Upper lobe of left lung (tissue), 6 donors: ENCODE results near the gene RASA3. TPM values are rescaled to one million over a fixed set of nuclear protein-coding genes. Genes with fewer than 3 reads are reported as not detected.
"Not testable (repeated sequence)": the region's sequence is repeated elsewhere in the genome, so short reads cannot be mapped to it uniquely, and the experiment has no call there.

Experiments used
- ATAC-seq, 2 donors: fragments of 200-7000 bp; cut with Tn5 transposase; one replicate each; pipeline ENCODE4 v1.9.1; 2022; ENCODE audit warnings: mild to moderate bottlenecking in 2 of 2, moderate library complexity in 2 of 2; ENCODE audit not compliant: low FRiP score in 2 of 2
- DNase-seq, 2 donors: peaks; one replicate each; pipeline ENCODE4 v3.0.0-alpha.2; 2019 to 2020
- H3K27ac ChIP-seq, 4 donors: fragments of 200-600 bp; sonication (generic); one replicate each; pipeline ENCODE4 v1.5.1; 2016 to 2019
- H3K27me3 ChIP-seq, 4 donors: fragments of 200-600 bp; sonication (generic); one replicate each; pipeline ENCODE4 v1.5.1; 2017 to 2019
- H3K36me3 ChIP-seq, 4 donors: fragments of 200-600 bp; sonication (generic); one replicate each; pipeline ENCODE4 v1.5.1; 2016 to 2019
- H3K4me1 ChIP-seq, 4 donors: fragments of 200-600 bp; sonication (generic); one replicate each; pipeline ENCODE4 v1.5.1; 2018 to 2019
- H3K4me3 ChIP-seq, 4 donors: fragments of 200-600 bp; sonication (generic); one replicate each; pipeline ENCODE4 v1.5.1; 2017 to 2019; ENCODE audit warnings: mild to moderate bottlenecking in 2 of 4, moderate library complexity in 1 of 4
- H3K9me3 ChIP-seq, 4 donors: fragments of 200-600 bp; sonication (generic); one replicate each; pipeline ENCODE4 v1.5.1; 2018 to 2019
- CTCF ChIP-seq, 6 experiments: fragments of 450-650 bp in 4 of 6; fragments of 200-600 bp in 2 of 6; sonication (generic) in 2 of 6; IDR thresholded peaks; one replicate each; pipeline ENCODE4 v1.5.1; 2016 to 2019; ENCODE audit warnings: antibody characterized with exemption in 6 of 6
- EP300 ChIP-seq, 4 donors: sonication (generic); formaldehyde crosslinking; IDR thresholded peaks; one replicate each; pipeline ENCODE4 v1.5.1; 2017; ENCODE audit warnings: antibody characterized with exemption in 4 of 4, control low read depth in 2 of 4
- POLR2A ChIP-seq, 4 donors: fragments of 450-650 bp; IDR thresholded peaks; one replicate each; pipeline ENCODE4 v1.5.1; 2016 to 2017; ENCODE audit warnings: antibody characterized with exemption in 4 of 4, mild to moderate bottlenecking in 2 of 4
- POLR2AphosphoS5 ChIP-seq, 2 donors: sonication (generic); formaldehyde crosslinking; IDR thresholded peaks; one replicate each; pipeline ENCODE4 v1.5.1; 2017; ENCODE audit warnings: antibody characterized with exemption in 2 of 2
- WGBS, 2 donors: methylation state at CpG; one replicate each; pipeline ENCODE4 v1.1.5; 2017 to 2018; 5-methylcytosine and 5-hydroxymethylcytosine counted together
- total RNA-seq, 6 donors: library from RNA; depleted of rRNA in 4 of 6; stranded (reverse); fragments of >200 nt in 4 of 6; gene quantifications; one replicate each; pipeline versions ENCODE4 v1.1.0 to v1.2.1, GENCODE V29; 2016 to 2021
- donor health status: DM: no; HTN: no; CAD: no; lungs with moderate emphysema.
- donor health status: DM: no; HTN: yes; CAD: no; lungs with severe emphysema.

Gene RASA3
- total RNA-seq, 6 donors from 2014 or later, result 11.4 to 52.4 (median 18.4) TPM

- Histone ChIP-seq H3K9me3 (no peaks in the 10 kb centered on the region), H3K27ac (peak overlapping the region in 3 of 4 donors; percentile 28 to 55 (median 33)), H3K4me1 (peaks cover 15 to 30% (median 26%) of the 10 kb centered on the region in 4 donors), H3K4me3 (peak overlapping the region in 3 of 4 donors; percentile 6 to 30 (median 22)), H3K36me3 (no peaks in the 10 kb centered on the region), H3K27me3 (no peaks in the 10 kb centered on the region)
- 13 to 14% methylated on average over 21 to 32 of the region's 32 CpGs for WGBS, 2 donors
- TF ChIP-seq POLR2A (IDR thresholded peaks at IDR 0.05) (no peak), POLR2AphosphoS5 (IDR thresholded peaks at IDR 0.05) (peak; percentile 16 to 55)
- DNase-seq (peak in 1 of 2 donors; percentile 81), ATAC-seq (peak; percentile 54 to 85)
Observed at GRCh38 chr13:114161644-114162532, 29.5 kb upstream of the RASA3 start.

DNA sequence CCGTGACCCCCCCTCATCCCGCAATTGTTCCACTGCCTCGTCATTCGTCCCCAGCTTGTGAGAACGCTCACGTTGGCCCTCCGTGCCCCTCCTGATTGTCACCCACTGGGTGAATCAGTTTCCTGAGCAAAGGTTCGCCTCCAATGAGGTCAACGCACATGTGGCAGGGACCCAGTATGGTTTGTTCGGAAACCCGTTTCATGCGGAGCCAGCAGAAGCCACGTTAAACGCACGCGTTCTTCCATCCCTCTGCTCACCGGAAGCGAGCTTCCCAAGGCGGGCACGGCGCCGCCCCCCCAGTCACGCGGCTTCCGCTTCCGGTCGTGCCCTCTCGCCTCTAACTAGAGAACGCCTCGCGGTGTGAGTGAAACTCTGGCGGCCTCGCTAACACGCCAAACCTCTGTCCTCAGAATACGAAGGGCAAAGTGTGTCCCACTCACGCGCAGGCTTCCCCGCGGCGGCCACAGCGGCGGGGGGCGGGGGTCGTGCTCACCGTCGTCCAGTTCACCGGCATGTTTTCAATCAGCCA lies 28.7 kb upstream of the RASA3 start:
- Histone ChIP-seq H3K4me3 (no peak overlapping the region), H3K27me3 (no peaks in the 10 kb centered on the region), H3K4me1 (peaks cover 15 to 25% (median 18%) of the 10 kb centered on the region in 4 donors), H3K27ac (no peak overlapping the region), H3K9me3 (no peaks in the 10 kb centered on the region), H3K36me3 (no peaks in the 10 kb centered on the region)
- DNase-seq, result no peak
- ATAC-seq, result no peak
- no peak for TF ChIP-seq CTCF (IDR thresholded peaks at IDR 0.05)
- TF ChIP-seq EP300 (IDR thresholded peaks at IDR 0.05), result no peak
- no peak for TF ChIP-seq POLR2A (IDR thresholded peaks at IDR 0.05)
- TF ChIP-seq POLR2AphosphoS5 (IDR thresholded peaks at IDR 0.05), result no peak
- WGBS, 2 donors, result 91 to 92% methylated on average over 39 to 47 of the region's 47 CpGs

DNA sequence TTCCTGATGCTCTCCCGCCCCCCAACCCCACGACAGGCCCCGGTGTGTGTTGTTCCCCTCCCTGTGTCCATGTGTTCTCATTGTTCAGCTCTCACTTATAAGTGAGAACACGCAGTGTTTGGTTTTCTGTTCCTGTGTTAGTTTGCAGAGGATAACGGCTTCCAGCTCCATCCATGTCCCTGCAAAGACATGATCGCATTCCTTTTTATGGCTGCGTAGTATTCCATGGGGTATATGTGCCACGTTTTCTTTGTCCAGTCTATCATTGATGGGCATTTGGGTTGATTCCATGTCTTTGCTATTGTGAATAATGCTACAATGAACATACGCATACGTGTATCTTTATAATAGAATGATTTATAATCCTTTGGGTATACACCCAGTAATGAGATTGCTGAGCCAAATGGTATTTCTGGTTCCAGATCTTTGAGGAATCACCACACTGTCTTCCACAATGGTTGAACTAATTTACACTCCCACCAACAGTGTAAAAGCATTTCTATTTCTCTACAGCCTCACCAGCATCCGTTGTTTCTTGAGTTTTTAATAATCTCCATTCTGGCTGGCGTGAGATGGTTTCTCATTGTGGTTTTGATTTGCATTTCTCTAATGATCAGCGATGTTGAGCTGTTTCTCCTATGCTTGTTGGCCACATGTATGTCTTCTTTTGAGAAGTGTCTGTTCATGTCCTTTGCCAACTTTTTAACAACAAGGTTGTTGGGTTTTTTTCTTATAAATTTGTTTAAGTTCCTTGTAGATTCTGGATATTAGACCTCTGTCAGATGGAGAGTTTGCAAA lies 26.6 kb upstream of the RASA3 start:
- not testable (repeated sequence) for H3K36me3 ChIP-seq, DNase-seq, H3K4me3 ChIP-seq, H3K27ac ChIP-seq, H3K27me3 ChIP-seq, ATAC-seq, H3K9me3 ChIP-seq
- peaks cover 15 to 21% (median 16%) of the 10 kb centered on the region in 4 donors for H3K4me1 ChIP-seq
- WGBS, 2 donors, result 78 to 85% methylated on average over 13 of the region's 13 CpGs

DNA sequence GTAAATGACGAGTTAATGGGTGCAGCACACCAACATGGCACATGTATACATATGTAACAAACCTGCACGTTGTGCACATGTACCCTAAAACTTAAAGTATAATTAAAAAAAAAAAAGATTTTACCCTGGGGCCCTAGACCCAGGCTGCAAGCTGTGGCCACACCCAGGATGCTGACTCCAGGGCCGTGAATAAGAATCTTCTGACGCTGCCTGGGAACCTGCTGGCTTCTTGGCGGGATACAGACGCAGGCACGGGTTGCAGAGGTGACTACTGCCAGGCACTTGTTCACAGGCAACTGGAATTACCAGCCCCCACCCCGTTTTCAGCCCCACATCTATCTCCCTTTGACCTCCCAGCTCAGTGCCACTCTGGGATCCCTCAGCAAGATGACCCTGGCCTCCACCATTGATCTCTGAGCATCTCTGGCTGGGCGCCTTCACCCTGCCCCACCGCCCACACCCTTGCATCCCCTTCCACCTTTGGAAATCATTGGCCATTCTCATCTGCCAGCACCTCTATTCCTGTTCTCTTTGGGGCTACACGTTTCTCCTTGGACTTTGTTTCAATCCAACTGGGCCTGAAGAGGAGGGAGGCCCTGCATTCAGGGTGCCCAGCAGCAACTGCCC lies 25.6 kb upstream of the RASA3 start:
- peaks cover 15 to 21% (median 16%) of the 10 kb centered on the region in 4 donors for H3K4me1 ChIP-seq
- WGBS, 2 donors, result 67 to 84% methylated on average over 10 of the region's 11 CpGs
- H3K9me3 ChIP-seq, result no peaks in the 10 kb centered on the region

More for the DNA sequence above, 25.6 kb upstream of the RASA3 start:
- no peak overlapping the region for H3K27ac ChIP-seq
- TF ChIP-seq POLR2A (IDR thresholded peaks at IDR 0.05) (no peak), POLR2AphosphoS5 (IDR thresholded peaks at IDR 0.05) (no peak), EP300 (IDR thresholded peaks at IDR 0.05) (no peak), CTCF (IDR thresholded peaks at IDR 0.05) (no peak)
- H3K27me3 ChIP-seq, result no peaks in the 10 kb centered on the region
- ATAC-seq (no peak), DNase-seq (no peak)
- H3K4me3 ChIP-seq, result no peak overlapping the region
- no peaks in the 10 kb centered on the region for H3K36me3 ChIP-seq
